ENCODE results near the gene RAET1G.
"Not testable (repeated sequence)": the region's sequence is repeated elsewhere in the genome, so short reads cannot be mapped to it uniquely, and the experiment has no call there.

Gene RAET1G, protein sequence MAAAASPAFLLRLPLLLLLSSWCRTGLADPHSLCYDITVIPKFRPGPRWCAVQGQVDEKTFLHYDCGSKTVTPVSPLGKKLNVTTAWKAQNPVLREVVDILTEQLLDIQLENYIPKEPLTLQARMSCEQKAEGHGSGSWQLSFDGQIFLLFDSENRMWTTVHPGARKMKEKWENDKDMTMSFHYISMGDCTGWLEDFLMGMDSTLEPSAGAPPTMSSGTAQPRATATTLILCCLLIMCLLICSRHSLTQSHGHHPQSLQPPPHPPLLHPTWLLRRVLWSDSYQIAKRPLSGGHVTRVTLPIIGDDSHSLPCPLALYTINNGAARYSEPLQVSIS

DNA sequence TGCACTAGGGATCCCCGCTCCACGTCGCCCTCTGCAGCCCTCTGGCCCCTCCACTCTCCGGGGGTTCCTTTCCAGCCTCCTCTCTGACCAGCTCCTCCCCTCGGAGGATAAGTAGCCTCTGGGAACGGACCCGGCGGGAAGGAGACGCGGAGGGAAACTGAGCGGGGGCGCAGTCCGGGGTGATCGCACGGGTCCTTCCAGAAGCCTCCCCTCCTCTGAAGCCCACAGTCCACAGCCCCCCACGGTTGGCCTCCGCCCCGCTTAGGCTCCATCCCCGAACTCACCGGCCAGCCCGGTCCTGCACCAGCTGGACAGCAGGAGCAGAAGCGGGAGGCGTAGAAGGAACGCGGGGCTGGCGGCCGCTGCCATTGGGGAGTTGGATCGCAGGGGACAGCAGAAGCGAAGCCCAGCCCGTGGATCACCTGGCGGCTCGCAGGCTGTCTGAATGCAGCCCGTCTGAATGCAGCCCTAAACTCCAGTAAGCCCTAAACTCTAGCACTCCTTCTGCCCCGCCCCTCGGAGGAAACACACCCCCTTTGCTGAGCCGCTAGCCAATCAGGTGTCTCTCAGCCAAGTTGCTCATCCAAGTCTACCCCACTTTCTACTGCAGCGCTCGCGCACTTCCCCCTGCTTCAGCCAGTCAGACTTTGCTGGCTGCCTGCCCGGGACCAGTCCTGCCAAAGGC, at the start of gene RAET1G:
TSS of gene RAET1G (minus strand) at position 480 of the 685 bp plus-strand sequence. CDS start at position 369, 111 bp downstream.
- peak; percentile 74 for DNase-seq

DNA sequence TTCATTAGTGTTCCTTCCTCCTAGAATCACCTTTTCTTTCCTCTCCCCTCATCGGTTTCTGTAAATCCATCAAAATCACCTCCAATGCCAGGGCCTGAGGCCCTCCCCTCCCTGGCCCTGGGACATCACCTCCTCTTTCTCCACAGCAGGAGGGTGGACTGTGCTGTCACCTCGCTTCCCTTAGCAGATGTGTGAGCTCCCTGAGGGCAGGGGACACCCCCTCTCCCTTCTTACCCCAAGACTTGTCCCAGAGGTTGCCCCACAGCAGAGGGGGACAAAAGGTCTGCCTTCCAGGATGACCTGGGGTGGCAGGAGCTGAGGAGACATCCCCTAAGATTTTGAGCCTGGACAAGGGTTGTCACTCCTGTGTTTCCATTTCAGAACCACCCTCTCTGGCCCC, 46.7 kb upstream of the RAET1G start:
- no peak for DNase-seq

DNA sequence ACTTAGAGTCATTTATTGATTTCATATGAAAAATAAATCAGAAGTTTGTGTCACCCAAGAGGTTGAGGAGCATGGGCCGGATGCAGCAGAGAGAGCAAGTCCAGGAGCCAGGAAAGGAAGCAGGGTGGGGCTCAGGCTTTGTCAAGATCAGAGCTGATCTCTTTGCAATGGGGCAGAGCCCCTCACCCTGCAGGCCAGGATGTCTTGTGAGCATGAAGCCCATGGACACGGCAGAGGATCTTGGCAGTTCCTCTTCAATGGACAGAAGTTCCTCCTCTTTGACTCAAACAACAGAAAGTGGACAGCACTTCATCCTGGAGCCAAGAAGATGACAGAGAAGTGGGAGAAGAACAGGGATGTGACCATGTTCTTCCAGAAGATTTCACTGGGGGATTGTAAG, 46.0 kb upstream of the RAET1G start:
- not testable (repeated sequence) for DNase-seq

DNA sequence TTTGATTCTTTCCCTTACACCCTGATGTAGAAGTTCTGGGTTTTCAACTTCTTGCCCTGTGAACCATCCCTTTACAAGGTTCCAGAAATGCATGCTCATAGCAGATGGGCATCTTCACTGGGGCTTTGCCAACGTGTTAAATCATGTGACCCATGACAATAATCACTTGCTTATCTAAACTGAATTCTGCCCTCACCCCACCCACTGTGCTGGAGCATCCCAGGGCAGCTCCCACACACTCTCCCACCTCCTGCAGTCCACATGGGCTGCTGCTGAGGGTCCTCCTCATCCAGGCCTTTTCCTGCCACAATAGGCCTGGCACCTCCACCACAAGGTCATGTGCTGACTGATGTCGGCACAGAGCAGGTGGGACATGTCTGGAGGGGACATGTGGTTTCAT, 45.1 kb upstream of the RAET1G start:
- not testable (repeated sequence) for DNase-seq

DNA sequence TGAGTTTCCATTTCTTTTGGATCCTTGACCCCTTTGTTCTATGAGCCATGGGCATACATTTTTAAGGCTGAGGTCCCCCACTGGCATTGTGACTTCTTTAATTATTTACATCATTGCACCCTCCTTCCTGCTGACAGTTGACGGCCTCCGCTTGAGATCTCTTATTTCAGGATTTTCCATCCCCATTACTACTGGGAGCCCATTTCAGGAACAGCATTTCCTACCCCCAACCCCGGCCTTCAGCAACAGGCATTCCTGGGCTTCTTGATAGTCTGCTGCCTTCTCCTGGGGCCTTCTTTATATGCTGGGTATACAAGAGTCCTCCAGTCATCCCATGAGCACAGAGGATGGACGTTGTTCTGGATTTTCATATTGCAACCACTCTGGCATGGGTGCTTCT, 44.7 kb upstream of the RAET1G start:
- no peak for DNase-seq

DNA sequence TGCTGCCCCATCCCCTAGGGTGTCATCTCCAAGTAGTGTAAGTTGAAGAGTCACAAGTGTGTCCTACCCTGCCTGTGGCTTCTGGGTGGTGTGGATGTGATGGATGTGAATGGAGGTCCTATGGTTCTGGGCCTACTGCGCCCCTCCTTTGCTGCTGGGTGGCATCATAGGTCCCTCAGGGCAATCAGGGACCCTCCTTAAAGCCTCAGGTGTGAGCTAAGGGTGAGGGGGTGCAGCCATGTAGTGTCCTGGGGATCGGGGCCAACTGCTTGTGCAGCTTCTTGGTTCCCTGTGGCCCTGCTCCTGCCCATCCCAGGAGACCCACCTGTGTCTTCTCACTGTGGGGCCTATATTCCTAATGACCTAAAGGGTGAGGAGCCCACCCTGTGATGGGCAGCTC, 43.4 kb upstream of the RAET1G start:
- DNase-seq: not testable (repeated sequence)

DNA sequence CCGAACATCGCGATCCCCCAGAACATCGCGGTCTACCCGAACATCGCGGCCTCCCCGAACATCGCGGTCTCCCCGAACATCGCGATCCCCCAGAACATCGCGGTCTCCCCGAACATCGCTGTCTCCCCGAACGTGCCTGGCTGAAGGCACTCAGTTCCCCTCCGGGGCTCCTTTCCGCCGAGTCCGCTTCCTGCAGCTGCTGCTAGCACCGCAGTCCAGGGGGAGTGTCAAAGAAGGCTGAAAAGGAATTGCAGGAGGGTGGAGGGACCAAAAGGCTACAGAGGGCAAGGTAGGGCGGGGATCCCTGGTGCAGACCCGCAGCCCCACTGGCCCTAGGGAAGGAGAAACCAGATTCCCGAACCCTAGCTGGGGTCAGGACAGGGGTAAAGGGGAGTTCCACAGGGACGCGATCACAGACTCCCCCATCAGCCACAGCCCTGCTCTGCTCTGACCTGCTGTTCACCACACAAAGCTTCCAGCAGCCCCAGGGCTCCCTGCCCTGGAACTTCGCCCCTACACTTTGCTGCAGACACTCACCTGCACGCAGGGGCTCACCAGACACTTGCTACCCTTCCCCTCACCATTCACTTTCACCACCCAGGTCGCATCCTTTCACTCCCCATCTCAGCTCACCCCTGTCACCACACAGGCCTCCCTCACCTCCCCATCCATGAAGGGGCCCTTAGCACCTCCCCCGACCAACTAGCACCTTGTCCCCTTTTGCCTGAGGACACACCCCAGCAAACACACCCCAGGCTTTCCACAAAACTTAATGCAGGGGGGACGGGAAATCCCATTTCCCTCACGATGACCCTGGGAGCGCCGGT, 42.5 kb upstream of the RAET1G start:
- DNase-seq: no peak

DNA sequence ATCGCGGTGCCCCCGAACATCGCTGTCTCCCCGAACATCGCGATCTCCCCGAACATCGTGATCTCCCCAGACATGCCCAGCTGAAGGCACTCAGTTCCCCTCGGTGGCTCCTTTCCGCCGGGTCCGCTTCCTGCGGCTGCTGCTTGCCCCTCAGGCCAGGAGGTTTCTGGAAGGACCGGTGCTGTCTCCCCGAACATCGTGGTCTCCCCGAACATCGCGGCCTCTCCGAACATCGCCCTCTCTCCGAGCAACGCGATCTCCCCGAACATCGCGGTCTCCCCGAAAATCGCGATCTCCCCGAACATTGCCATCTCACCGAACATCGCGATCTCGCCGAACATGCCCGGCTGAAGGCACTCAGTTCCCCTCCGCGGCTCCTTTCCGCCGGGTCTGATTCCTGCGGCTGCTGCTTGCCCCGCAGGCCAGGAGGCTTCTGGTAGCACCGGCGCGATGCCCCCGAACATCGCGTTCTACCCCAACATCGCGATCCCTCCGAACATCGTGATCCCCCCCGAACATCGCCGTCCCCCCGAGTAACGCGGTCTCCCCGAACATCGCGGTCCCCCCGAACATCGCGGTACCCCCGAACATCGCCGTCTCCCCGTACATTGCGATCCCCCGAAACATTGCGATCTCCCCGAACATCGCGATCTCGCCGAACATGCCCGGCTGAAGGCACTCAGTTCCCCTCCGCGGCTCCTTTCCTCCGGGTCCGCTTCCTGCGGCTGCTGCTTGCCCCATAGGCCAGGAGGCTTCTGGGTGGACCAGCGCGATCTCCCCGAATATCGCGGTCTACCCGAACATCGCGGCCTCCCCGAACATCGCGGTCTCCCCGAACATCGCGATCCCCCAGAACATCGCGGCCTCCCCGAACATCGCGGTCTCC, 41.6 kb upstream of the RAET1G start:
- no peak for DNase-seq

DNA sequence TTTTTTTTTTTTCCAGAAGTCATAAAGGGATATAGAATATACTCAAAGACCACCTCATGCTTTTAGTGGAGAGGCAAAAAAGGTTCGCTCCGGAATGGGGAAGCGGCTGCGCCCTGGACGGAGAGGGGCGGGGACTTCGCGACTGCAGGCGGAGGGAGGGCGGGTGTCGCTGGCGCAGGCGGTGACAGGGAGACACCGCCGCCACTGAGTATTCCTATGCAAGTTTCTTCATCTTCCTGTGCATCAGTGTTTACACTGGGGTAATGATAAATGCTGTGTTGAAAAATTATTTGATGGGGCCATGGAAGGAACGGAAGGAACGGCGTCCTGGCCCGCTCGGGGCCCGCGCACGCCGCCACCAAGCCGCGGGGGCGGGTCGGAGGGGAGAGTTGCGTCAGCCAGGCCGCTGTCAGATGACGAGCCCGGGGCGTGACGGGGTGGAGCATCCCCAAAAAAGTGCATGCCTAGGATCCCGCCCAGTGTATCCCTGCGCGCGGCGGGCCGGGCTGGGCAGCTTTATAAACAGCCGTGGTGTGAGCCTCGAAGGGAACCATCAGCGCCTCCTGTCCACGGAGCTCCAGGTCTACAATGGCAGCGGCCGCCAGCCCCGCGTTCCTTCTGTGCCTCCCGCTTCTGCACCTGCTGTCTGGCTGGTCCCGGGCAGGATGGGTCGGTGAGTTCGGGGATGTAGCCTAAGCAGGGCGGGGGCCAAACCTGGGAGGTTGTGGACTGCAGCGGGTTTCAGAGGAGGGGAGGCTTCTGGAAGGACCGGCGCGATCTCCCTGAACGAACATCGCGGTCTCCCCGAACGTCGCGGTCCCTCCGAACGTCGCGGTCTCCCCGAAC, 40.8 kb upstream of the RAET1G start, which contains the start of gene ULBP1:
TSS of gene ULBP1 (plus strand) at position 482 of the 846 bp plus-strand sequence. CDS start at position 589, 107 bp downstream.
- DNase-seq: peak; percentile 30

DNA sequence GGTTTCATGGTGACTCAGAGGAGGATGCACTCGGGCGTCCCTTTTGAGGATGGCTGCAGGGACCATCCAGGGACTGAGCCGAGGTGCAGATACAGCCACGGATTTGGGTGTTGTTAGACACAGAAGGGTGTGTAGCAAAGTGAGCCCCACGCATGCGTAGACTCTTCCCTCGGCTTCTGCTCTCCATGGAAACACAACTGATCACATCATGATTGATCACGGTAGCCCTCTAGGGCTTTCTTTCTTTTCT, 40.2 kb upstream of the RAET1G start:
- peak; percentile 37 for DNase-seq

DNA sequence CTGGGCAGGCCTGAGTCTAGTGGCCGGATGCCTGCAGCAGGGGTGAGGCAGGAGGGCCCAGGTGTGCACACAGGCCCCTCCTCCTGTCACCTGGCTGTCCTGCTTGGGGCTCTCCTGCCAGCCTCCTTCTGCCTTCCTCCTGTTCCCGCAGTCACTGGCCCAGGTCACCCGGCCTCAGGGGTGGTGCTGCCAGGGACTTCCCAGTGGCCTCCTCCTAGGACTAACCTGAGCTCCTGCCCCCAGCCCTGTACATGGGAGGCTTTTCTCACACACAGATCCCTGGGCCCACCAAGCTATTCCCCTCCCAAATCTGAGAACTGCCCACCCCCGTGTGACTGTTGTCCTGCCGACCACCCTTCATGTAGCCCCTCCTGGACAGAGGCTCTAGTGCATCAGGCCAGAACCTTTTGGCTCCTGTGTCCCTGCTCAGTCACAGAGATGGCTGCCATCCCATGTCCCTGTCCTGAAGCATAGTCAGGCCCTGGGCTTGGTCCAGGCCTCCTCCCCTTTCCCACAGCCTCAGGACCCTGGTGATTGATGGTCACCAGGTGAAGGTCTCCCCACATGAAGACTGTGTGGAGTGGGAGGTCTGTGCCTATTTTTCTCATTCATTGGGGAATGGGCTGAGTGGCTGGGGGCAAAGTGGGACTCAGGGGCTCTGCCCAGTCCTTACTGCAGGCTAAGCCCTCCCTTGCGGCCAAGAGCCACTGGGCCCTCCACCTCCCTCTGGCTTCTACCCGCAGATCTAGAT, 39.7 kb upstream of the RAET1G start:
- no peak for DNase-seq

DNA sequence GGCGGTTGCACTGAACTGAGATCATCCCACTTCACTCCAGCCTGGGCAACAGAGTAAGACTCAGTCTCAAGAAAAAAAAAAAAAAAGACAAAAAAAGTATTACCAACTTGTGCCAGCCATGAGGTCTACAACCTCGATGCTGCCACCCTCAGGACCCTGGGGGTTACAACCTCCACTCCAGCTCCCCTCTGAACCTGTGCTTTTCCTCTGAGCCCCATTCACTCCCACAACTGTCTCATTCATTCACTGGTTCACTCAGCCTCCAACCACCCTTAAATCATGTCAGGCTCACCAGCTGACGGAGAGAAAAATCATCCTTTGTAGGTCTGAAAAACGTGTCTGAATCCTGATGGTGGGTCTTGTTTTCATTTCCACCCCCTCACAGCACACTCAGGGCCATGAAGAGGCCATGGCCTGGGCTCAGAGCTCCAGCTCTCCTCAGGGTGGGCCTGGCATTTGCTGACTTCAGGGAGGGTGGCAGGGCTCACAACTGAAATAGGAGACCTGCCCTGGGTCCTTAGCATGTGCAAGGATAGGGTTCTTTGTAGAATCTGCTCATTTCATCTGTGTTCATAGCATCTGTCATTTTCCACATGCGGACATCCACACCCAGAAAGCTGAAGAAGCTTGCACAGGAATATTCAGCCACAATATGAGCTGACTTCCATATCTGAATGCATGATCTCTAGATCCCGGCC, 39.0 kb upstream of the RAET1G start:
- no peak for DNase-seq

DNA sequence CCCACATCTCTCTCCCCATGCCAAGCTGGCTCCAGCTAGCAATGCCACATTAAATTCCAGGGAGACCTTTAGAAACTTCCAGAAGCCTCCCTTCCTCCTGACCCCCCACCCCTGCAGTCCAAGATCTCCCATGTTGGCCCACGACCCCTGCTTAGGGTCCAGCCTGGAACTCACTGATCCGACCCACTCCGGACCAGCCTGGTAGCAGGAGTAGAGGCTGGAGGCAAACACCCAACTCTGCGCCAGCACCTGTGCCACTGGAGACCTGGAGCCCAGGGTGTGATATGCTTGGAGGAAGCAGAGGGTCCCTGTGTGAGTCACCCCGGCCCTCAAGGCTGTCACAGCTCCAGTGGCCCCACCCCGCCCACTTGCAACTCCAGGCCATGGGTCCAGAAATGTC, 37.6 kb upstream of the RAET1G start:
- DNase-seq: no peak

DNA sequence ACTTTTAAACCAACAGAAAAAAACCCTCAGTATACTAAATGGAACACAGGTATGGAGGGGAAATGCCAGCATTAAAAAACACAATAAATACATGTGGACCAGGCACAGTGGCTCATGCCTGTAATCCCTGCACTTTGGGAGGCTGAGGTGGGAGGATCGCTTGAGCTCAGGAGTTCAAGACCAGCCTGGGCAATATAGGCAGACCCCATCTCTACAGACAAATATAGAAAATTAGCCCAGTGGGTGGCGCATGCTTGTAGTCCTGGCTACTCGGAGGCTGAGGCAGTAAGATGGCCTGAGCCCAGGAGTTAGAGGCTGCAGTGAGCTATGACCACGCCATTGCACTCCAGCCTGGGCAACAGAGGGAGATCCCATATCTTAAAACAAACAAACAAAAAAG, 36.9 kb upstream of the RAET1G start:
- not testable (repeated sequence) for DNase-seq

DNA sequence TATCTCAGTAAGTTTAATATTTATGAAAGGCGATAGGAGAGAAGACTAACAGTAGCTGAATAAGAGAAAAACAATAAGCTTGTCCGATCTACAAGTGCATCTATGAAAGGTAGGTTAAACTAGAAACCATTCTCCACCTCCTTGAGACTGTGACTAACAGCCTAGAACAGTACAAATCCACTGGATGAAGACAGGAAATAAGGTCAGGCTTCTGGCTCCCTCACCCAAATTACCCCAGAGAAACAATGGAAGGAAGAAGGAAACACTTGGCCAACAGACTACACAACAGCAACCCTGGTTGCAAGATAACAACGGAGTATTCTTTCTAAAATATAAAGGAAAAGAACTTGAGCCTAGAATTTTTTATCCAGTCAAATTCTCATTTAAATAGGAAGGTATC, 35.2 kb upstream of the RAET1G start:
- not testable (repeated sequence) for DNase-seq

DNA sequence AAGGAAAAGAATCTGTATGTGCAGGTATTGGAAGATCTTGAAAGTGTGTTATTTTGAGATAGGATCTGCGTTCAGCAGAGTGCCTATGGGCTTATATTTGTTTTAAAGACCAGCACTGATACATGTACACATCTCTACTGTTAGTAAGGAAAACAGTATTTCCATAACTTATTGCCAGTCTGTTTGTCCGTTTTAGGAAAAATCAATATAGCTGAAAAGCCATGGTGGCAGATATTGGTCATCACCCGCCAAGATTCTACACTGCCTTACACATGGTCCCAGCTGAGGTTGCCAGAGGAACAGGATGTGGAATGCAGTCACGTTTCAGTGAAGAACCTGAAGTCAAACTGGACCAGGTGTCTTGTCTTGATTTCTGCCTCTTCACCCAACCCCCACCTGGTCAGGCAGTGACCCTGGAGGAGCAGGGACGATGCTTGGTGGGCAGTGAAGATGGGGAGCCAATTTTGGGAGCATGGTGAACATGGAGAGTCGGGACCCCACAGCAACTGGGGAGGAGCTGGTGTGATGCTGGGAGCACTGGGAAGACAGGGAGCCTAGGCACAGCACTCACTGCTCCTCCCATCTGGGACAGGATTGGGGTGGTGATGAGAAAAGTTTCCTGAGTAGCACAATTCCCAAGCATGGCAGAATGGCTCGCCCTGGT, 32.9 kb upstream of the RAET1G start:
- DNase-seq: not testable (repeated sequence)

DNA sequence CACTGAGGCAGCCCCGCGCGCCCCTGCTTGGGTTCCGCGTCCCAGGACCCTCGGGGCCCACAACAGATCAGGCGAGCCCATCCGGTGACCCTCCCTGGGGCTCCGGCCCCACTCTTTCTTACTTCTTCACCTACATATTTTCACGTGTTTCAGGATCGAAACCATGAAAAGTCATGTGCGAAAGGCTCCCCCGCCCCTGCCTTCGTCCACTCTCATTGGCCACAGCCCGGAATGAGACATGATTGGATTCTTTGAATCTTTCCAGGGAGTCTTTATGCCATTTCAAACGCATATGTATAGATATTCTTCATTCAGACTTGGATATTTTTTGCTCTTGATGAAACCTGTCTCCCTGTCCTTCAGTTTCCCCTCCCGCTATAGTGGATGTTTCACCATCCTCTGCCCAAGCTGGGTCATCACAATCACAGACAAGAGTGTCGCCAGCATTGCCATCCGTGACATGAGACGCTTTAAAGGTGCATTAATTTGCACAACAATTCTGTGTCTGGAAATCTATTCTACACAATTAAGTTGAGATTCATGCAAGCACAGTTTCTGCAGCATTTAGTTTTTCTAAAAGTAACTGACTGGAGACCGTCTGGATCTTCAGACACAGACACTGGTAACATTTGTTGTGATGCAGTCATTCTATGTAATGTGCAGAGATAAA, 32.2 kb upstream of the RAET1G start:
- not testable (repeated sequence) for DNase-seq

DNA sequence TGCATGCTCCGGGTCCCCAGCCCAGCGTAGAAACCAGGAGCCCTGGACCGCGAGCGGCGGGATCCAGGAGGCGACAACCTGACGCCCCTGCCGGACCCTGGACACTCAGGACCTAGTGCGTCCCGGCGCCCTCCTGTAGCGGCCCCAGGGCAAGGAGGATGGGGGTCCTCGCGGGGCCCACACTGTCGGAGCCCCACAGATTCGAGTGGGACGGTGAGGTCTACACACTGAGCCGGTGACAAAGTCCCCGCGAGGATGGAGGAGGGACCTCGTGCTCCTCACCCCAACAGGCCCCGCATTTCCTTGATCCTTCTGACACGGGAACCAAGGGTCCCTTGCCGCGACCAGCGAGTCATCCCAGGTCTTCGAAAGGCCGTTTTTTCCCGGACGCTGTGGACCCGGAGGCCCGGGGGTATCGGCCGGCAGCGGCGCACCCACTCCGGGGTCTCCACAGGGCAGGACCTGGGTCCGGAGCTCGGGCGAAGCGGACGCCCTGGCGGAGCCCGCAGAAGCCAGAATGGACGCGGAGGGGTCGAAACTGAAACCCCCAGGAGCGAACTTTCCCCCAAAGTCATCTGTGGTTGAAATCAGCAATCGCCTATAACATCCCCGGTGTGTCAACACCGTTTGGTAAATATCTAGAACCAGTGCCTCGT, 31.5 kb upstream of the RAET1G start:
- not testable (repeated sequence) for DNase-seq

DNA sequence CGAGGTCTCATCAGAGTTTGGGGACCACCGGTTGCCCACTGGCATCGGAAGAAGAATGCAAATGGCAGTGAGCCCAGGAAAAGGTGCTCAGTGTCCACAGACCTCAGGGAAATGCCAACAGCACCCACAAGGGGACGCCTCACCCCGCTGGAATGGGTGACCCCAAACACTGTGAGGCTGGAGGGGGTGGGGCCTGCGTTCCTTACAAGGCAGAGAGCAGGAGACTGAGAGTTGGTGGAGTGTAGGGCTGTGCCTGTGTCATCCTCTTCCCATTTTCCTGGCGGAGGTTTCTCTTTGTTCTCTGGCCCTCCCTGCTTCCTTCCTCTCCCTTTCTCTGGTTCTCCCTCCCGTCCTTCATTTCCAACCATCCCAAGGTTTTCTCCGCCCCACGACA, 31.0 kb upstream of the RAET1G start:
- not testable (repeated sequence) for DNase-seq
